ENCODE results near the gene DYNLT2.

DYNLT2 gene, protein sequence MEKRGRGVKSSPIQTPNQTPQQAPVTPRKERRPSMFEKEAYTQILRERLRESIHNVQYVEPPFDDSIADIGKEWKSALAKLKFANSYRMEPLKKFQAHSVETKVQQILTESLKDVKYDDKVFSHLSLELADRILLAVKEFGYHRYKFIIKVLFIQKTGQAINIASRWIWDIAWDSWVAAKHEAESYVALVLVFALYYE

DNA sequence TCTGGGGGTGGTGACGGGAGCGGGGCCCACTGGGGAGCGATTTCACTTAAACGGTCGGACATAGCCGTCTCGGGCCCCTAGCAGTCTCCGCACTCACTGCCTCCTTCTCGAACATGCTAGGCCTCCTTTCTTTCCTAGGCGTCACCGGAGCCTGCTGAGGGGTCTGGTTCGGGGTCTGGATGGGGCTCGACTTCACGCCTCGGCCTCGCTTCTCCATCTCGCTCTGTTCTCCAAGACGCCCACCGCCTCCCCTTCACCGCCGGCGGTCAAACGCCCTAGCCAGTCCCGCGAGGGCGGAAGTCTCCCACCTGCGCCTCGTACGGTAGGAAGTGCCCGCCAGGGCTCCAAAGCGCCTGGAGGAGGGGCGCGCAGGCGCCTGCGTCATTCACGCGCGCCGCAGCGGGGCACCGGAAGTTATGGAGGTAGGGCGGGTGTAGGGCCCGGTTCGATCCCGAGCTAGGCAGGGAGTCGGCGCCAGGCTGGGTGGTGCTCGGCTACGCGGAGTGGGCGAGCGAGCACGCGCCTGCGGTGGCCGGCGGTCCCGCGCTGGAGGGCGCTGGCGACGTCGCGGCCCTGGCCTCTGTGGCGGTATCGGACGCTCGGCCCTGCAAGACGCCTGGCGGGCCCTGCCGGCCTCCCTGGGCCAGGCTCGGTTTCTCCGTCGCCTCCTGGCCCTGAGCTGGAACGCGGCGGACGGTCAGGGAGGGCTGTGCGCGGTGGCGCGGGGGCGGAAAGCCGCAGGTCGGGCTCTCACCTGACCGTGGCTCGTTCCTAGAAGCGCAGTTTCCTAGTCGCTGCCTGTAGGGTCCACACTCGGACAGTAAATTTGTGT is at the start of gene DYNLT2, which contains the start of gene ERMARD:
Gene DYNLT2, minus strand, starts transcription at position 331 of the 832 bp plus-strand sequence. Its CDS starts 114 bp downstream, at position 217.
Gene ERMARD, plus strand, starts transcription at position 381 of the 832 bp plus-strand sequence. Its CDS starts 36 bp downstream, at position 417.
- DNase-seq: peak; percentile 91

DNA sequence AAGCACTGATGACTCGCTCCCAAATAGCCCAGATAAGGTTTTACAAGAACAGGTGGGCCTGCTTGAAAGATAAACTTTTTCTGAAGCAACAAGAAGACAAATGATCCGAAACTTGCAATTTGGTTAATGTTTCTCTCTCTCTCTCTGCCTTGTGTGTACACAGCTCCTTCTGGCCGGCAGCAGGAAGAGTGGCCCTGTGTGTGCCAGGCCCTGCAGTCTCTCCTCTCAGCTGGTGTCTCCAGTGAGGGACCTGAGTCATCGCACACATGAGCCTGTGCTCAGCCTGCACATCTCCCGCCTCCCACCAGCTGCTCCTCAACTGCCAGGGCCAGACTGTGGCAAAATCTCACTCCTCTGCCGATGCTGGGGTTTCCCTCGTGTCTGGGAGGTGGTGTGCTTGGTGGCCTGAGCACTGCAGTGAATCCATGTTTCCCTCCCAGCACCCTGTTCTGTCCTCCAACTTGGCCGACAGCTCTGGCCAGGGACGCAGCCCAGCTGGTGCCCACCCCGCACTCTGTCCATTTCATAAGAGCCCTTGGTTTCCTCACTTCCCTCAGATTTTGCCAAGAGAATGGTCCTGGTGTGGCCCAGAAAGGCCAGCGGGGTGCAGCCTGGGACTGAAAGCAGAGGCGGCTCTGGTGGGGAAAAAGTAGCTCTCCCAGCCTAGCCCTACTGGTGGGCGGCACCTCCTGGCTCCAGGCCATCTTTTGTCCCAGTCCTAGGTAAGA is 49.5 kb upstream of the DYNLT2 start:
- no peak for DNase-seq

DNA sequence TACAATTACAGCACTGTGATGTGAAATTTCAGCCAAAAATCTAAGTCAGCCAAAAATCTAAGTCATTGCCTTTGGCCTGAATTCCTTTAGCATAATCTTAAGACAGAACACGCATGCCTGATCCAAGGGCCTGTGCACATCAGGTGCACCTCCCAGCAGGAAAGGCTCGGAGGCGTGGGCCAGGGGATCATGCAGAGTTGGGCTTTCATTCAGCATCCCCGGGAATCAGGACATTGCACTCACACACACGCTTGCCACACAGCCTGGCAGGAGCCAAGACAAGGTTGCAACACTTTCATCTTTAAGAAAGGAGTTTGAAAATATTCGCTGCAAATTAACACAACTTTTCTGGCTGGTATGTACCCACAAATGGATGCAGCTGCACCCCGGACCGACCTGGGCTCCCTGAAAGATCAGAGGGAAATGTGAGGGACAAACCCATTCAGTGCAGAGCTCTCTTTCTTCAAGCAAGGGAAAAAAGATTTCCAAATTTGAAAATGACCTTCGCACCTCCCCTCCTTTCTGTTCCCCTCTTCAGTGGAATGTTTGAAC is 48.8 kb upstream of the DYNLT2 start:
- DNase-seq: no peak

DNA sequence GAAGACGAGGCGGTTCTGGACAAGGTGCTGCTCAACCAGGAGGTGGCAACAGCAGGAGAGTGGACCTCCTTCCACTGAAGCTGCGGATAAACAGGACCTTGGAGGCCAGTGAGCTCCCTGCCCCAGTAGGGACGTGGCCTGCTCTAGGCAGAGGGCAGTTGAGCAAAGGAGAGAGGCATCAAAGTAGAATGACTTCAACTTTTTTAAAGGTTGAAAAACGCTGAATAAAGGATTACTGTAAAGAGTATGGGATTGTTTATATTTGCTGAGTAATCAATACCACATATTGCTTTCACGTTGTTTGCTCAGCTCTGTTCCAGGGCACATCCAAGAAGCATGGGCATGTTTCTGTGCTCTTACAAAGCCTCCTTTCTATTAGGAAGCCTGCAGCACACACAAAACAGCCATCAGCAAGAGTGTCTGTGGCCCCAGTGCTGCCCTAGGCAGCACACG is 48.1 kb upstream of the DYNLT2 start:
- no peak for DNase-seq

DNA sequence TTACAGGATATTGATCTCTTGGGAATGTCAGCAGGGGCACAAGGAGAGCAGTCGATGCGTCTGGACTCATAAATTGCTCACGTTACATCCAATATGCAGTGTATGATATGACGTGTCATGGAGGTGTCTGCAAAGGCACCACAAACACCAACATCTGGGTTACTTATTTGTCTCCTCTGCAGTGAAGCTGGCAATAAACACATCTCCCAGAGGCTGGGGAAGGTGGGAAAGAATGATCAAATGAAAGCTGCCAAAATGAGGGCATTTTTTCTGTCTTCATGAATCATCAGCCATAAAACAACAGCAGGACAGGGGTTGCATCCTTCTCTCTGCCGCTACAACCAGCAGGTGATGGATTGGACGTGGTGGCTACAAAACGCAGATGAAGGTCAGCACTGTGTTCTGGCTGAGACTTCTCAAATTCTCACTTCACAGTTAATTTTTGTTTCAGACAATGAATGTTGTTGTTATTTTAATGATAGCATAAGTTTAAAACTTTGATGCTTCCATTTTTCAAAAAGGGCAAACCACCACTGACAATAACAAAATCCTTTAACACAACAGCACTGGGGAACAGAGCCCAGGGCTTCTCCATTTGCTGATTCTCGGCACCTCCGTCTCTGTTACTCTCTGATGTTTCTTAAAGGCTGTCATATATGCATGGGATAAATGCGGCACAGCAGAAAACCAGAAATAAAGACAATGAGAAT is 47.5 kb upstream of the DYNLT2 start:
- DNase-seq: no peak

DNA sequence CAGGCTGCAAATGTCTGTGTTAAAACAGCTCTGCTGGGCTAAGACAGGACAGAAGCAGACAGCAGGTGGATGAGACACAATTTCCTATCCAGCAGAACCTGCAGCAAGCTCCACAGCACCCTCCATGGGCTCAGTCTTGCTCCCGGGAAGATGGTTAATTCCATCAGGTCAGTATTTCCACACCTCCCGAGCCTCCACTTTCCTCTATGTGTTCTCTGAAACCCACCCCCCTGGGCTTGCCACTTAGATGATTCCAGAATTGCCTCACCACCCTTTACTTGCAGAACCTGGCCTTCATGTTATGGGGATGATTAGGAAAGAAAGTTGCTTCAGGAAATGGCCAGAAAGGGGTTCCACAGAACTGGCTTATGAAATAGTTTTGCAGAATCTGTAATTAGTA is 43.8 kb upstream of the DYNLT2 start:
- no peak for DNase-seq

DNA sequence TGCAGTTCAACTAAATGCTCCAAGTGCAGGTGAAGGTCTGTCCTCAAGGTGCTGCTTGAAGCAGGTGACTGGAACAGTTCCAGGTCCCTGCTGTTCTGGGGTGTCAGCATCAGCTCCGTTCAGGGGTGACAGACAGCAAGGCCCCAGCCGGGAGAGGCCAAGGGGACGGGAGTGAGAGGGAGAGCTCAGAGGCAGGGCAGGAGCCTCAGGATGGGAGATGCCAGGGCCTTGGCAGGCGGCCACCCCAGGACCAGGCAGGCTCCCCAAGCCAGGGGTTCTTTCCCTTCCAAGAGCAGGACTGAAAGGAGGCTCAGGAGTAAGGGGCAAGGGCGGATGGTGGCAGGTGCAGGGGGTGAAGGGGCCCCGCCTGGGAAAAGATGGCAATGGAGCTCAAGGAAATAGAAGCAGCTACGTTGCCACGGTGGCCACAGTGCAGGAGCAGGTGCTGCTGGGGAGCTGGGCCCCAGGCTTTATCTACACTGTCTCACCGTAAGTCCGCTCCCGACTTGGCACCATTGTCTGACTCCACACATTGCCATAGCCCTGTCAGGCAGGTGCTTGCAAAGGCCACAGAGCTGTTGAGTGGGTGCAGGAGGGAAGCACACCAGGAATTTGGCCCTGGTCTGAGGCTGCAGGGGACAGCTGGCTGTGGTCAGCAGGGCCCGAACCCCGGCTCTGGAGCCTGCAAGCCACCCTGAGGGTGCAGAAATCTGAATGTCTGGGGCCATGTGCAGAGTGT is 43.1 kb upstream of the DYNLT2 start:
- DNase-seq: no peak

DNA sequence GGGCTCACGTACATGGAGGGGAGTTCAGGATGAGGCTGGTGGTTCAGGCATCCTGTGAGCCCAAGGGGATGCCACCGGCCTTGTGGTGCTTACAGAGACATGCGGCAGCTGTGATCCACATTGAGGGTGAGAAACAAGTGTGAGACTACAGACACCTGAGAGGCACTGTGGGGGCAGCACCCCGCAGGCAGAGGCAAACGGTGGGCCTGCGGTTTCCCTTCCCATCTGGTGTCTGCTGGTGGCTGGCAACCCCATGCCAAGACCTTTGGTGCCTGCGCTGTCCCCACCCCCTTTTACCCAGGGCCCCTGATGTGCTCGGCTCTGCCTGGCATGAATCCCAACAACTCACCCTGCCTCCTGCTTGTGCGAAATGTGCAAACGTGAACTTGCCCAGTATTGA is 42.0 kb upstream of the DYNLT2 start:
- no peak for DNase-seq

DNA sequence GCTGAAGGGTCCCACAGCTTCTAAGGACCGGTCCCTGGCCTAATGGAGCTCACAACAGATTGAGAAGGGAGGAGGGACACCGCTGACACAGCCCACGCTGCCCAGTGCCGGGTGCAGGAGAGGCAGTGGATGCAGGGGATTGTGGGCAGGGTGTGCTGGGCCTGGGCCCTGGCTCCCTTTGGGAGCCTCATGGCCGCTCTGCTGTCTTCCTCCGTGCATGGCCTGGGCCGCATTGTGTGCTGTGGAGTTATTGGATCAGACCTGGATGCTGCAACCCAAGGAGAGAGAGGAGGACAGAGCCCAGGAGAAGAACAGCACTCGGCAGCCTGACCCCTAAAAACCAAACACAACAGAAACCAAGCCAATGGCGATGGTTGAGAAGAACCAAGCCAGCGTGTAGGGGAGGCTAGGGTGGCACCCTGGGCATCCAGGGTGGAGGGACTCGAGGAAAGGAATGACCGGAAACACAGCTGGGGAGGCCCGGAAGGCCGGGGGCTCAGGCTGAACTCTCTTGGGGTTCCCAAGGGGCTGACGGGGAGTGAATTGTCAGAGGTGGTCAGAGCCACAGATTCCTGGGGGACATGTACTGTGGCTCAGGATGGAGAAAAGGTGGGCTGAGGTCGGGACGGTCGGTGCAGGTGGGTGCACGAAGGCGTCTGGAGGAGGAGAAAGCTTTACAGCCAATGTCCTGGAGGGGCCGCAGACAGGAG is 41.1 kb upstream of the DYNLT2 start:
- DNase-seq: no peak

DNA sequence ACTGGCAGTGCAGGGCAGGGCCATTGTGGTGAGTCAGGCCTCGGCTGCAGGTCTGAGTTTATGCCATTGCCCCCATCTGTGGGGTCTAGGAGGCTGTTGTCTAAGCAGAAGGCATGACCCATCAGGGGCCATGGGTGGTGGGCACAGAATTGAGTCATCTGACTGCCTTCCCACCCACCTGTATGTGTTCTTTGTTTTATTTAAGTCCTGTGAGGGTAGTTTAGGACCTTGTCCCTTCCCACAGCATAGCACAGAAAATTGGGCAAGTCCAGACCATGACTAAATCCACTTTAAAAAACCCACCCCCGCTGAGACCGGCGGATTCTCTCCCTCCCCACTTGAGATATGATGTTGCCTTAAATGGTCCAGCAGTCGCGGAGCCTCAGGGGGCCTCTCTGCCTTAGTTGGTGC is 40.4 kb upstream of the DYNLT2 start:
- no peak for DNase-seq

DNA sequence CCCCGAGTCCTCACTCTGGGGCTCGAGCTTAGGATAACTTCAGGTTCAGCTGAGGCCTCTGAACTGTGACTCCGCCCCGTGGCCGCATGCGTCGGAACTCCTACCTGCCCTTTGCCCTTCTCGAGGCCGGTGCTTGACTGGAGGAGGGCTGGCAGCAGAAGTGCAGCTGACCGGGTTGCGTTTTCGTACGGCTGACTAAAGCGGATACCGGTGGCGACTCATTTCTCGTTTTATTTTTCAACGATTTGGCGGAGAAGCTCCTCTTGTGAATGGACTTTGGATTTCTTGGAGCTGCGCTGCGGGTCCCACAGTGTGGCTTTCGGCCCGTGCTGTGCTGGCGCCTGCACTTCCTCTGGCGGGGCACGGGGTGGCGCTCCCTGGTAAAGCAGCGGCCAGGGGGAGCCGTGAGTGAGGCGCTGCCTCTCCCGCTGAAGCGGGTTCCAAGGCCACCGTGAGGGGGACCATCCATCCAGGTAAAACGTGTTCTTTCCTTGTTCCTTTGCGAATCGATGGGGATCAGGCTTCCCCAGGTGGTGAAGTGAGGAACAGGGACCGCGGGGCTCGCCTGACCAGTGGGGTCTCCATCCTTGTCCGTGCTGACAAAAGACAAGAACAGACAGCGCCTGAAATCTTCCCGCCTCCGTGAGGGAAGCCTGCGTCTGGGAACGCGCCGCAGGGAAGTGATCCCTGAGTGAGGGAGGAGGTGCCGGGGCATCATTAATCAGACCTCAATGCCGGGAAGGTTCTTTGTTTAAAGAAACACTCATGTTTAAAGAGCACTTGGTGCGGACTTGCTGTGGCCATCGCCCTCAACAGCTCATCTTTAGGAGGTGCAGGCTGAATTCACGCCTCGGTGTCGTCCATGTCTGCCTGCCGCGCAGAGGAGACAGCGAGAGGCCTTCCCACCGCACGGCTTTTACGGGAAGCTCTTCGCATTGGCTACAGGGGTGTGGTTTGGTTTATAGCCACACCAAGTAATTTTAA is 38.9 kb upstream of the DYNLT2 start:
- peak; percentile 59 for DNase-seq

DNA sequence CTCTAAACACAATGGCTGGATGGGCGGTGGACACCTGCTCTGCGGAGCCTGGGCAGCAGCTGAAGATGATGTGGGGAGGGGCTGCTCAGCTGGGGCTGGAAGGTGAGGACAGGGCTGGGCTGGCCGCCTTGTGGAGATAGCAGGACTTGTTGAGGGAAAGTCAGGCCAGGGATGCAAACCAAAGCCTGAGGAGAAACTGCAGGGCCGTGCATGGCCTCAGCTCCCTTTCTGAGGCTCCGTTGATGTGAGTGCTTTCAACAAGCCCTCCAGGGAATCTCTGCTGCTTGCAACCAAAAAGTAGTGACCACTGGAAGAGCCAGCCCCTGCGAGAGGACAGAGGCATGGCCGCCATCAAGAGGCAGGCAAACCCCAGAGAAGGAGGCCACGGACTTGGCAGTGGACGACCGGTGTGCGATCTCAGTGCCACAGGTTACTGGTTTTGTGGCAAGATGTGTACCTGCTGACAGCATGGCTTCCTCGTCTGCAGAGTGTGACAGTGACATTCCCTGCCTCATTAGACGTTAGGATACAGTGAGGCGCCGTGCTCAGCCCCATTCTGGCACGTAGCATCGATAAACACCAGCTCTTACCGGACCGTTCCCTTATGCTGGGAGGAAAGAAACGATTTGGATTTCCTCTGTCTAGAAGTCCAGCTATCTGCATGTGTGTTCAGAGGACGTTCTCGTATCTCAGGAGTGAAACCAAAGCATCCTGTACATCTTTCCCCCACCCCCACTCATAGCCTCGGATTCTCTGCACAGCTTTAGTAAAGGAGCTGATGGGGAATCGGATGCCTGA is 38.0 kb upstream of the DYNLT2 start:
- DNase-seq: no peak

DNA sequence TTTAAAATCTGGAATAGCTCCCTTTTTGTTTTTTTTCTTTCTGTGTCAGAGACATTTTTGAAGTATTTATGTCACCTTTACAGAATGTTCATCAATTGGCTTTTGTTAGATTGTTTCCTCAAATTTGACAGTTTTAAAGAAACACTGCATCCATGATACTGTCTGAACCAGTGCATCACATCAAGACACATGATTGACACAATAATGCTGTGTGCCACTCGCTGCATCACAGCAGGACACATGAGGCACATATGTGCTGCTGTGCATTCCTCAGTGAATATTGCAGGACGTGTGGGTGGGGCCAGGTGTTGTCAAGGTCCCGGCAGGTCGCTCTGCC is 37.4 kb upstream of the DYNLT2 start:
- no peak for DNase-seq

DNA sequence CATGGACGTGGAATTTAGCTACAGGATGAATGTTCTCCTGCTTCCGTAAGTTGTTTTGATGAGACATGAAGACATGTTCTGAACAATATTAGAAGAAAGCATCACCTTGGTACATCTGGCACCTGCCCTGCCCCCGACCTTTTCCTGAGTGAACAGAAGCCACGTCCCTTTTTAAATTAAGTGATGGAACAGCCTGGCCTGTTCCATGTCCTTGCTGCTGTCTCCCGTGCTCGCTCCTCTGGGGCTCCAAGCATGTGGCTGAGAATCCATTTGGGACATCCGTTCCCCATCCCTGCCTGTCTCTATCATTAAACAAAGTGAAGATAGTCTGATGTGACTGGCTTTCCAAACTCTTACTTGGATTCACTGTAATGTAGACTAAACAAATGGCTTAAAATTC is 36.4 kb upstream of the DYNLT2 start:
- no peak for DNase-seq

DNA sequence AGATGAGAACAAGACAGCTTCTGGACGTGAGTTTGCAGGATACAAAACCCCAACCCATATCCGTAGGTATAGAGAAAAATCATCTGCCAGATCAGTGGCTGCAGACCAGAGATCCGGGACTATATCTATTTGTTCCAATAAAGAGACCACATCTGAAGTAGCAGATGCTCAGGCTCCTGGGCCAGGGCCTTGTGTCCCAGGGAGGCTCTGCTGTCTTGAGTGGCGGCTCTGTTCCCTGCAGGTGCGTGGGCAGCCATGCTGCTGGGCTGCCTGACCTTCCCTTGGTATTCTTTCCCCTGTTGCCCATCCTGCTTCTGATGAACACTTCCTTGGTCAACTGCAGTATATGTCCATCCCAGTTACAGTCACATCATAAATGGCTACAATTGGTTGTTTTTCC is 35.0 kb upstream of the DYNLT2 start:
- DNase-seq: no peak

DNA sequence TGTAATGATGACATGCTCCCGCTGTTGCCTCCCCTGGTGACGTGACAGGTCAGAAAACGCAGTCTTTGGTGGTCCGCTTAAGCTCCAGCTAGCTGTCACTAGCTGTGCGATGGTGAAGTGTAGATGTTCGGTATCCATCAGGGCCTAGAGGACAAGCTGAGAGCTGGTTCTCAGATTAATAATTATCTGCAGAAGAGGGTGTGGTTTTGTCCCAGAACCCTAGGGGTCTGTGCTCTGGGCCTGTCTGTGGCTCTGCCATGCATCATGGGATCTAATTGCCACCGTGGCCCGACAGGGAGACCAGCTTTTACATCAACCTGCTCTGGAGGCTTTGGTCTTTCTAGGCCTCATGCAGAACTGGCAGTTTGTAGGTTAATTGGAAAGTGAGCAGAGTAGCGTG is 34.2 kb upstream of the DYNLT2 start:
- no peak for DNase-seq

DNA sequence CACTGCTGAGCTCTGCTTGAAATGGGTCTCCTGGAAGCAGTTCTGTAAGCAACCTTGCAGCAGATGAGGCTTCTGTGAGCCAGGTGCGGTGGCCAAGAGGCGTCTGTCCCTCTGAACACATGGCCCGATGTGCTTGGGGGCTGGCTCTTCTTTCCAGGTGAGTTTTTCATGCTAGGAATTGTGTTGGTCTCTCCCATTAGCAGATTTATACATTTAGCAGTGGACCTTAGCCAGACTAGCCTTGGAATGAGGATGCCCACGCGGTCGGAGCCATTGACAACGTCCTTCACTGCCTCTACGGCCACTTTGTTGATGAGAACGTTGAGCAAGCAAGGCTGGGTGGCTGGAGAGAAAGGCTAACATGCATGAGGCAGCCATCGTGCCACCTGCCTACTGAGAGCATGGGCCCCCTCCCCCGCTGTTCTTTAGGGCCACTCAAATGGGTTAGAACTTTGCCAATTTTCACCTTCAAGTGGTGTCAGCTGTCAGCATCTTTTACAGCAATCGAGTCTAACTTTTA is 33.5 kb upstream of the DYNLT2 start:
- no peak for DNase-seq

DNA sequence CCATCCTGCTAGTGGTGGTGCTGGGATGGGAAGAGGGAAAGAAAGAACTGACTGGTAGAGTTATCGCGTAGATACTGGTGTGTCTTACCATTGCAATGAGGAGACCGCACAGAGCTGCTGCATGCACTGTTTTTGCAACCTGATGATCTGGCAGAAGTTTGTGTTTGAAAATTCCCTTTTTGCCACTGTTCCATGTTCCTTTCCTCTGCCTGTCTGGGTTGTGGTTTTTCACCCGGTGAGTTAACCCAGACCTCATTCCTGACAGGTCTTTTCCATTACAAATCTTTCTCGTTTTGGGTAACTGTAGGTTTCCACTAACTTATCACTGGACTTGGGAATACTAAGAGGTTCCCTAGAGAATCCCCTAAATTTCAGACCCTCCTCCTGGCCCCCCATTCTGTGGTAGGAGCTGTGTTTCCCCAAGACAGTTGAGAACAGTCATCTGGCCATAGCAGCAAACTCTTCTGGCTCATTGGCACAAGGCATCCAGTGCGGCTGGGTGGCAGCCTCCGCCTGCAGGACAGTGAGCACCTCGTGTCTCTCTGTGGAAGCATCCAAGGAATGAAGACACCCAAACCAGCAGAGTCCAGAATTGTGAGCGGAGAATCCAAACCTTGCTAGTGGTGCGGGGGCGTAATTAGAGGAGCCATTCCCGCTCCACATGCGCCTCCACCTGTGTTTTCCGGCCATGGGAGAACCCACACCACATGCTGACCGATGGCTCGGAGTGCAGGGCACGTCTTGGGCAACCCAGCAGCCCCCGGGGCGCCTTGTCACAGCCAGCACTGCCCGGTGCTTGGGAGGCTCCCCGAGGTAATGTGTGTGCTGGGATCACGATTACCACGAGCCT is 32.8 kb upstream of the DYNLT2 start:
- no peak for DNase-seq
